CD8-positive, alpha-beta memory T cell (primary cell): ENCODE results near the gene RASSF7. TPM values are rescaled to one million over a fixed set of nuclear protein-coding genes. Genes with fewer than 3 reads are reported as not detected.
A peak's percentile ranks its signal among the peaks of the same experiment; 100 is the strongest.

Experiments
- CTCF ChIA-PET: fragments of 350-600 bp; sonication (Branson Sonifier 250); formaldehyde crosslinking; loops from one replicate; lab custom pipeline; 2021; ENCODE audit warnings: antibody characterized with exemption; lab: Charles Lee
- POLR2A ChIA-PET: fragments of 350-600 bp; sonication (Branson Sonifier 250); formaldehyde crosslinking; loops from one replicate; lab custom pipeline; 2021; ENCODE audit warnings: antibody characterized with exemption; lab: Charles Lee
- DNase-seq, 5 donors: peaks; one replicate each; pipeline versions ENCODE4 v3.0.0 to v3.0.0-alpha.2; 2020 to 2022; ENCODE audit warnings: mixed read lengths in 1 of 5
- H3K27ac ChIP-seq: one replicate; pipeline ENCODE4 v1.7.0; 2013; ENCODE audit warnings: low read depth, mild to moderate bottlenecking, low read length, moderate library complexity
- H3K27me3 ChIP-seq: 2 replicates; pipeline ENCODE4 v1.7.0; 2013; ENCODE audit warnings: low read length, mild to moderate bottlenecking; ENCODE audit not compliant: insufficient read depth, poor library complexity, severe bottlenecking
- H3K36me3 ChIP-seq: 2 replicates; pipeline ENCODE4 v1.7.0; 2013; ENCODE audit warnings: mild to moderate bottlenecking, low read length, moderate library complexity; ENCODE audit not compliant: insufficient read depth
- H3K4me1 ChIP-seq: 2 replicates; pipeline ENCODE4 v1.7.0; 2013; ENCODE audit warnings: mild to moderate bottlenecking, low read length, moderate library complexity; ENCODE audit not compliant: insufficient read depth
- H3K4me3 ChIP-seq: 2 replicates; pipeline ENCODE4 v1.7.0; 2013; ENCODE audit warnings: mild to moderate bottlenecking, low read length
- H3K9me3 ChIP-seq: 2 replicates; pipeline ENCODE4 v1.7.0; 2013; ENCODE audit warnings: mild to moderate bottlenecking, low read length
- H3K27ac Mint-ChIP-seq, 8 donors: one replicate each; pipeline ENCODE4 v1.8.0; 2020 to 2021; ENCODE audit warnings: mixed read lengths in 8 of 8, mild to moderate bottlenecking in 6 of 8, inconsistent platforms in 3 of 8, moderate library complexity in 3 of 8
- H3K27me3 Mint-ChIP-seq, 2 donors: one replicate each; pipeline ENCODE4 v1.8.0; 2020 to 2021; ENCODE audit warnings: mixed read lengths in 2 of 2, mild to moderate bottlenecking in 1 of 2, moderate library complexity in 1 of 2
- H3K36me3 Mint-ChIP-seq, 3 donors: one replicate each; pipeline ENCODE4 v1.8.0; 2020 to 2021; ENCODE audit warnings: mixed read lengths in 3 of 3, inconsistent platforms in 1 of 3, mild to moderate bottlenecking in 1 of 3
- H3K4me1 Mint-ChIP-seq, 3 donors: one replicate each; pipeline ENCODE4 v1.8.0; 2020 to 2021; ENCODE audit warnings: mixed read lengths in 3 of 3, inconsistent platforms in 1 of 3, mild to moderate bottlenecking in 1 of 3
- H3K4me3 Mint-ChIP-seq, 7 donors: one replicate each; pipeline ENCODE4 v1.8.0; 2020 to 2021; ENCODE audit warnings: mixed read lengths in 7 of 7, mild to moderate bottlenecking in 6 of 7, moderate library complexity in 4 of 7, inconsistent platforms in 2 of 7
- H3K9me3 Mint-ChIP-seq, 5 donors: one replicate each; pipeline ENCODE4 v1.8.0; 2020 to 2022; ENCODE audit warnings: mixed read lengths in 5 of 5, mild to moderate bottlenecking in 3 of 5, moderate library complexity in 2 of 5, inconsistent platforms in 1 of 5
- polyA plus RNA-seq: library from polyadenylated mRNA; unstranded; fragments of 300-500 nt; fragmentation: Illumina TruSeq; gene quantifications from one replicate; pipeline ENCODE4 v1.2.3, GENCODE V29; 2021
- total RNA-seq, 2 experiments: library from RNA; stranded (reverse); gene quantifications; one replicate each; pipeline ENCODE4 v1.2.3, GENCODE V29; 2021

The RASSF7 gene
- total and polyA plus RNA-seq, 3 experiments from 2014 or later = 20.4 to 39.7 (median 20.7) TPM

GRCh38 chr11:574632-575312 is 14.0 kb downstream of the RASSF7 start:
- CTCF ChIA-PET = interaction anchor here (1.7 kb wide), 1 partner anchor 9 kb away, joined by 11 read pairs; no protein-coding TSS in a partner anchor
- peaks cover 7 to 8% of the 10 kb centered on the region in 2 donors for H3K27me3 Mint-ChIP-seq
- POLR2A ChIA-PET = interaction anchor here (0.9 to 1.9 kb wide), 5 partner anchors 10 to 235 kb away, joined by 3 to 11 read pairs (median 5); partner anchors contain the start of genes IRF7 and RPLP2

GRCh38 chr11:575313-575995 is 14.7 kb downstream of the RASSF7 start:
- Mint-ChIP-seq H3K4me1 (peaks cover 38 to 50% (median 46%) of the 10 kb centered on the region in 3 donors), H3K27me3 (peaks cover 7 to 8% of the 10 kb centered on the region in 2 donors), H3K27ac (peak overlapping the region in 7 of 8 donors; percentile 13 to 97 (median 75)), H3K9me3 (no peaks in the 10 kb centered on the region), H3K36me3 (peaks cover 0 to 13% (median 0%) of the 10 kb centered on the region in 3 donors), H3K4me3 (peak overlapping the region; percentile 81 to 99 (median 87))
- peak overlapping the region; percentile 55 for H3K4me3 ChIP-seq
- ChIA-PET POLR2A (interaction anchor here (0.8 to 1.9 kb wide), 19 partner anchors 8 to 368 kb away, joined by 3 to 16 read pairs (median 4); partner anchors contain the start of genes BET1L, DEAF1, HRAS and IRF7), CTCF (interaction anchor here (0.7 to 1.7 kb wide), 6 partner anchors 10 to 41 kb away, joined by 3 to 11 read pairs (median 3); partner anchors contain the start of genes HRAS and IRF7)
- H3K4me1 ChIP-seq = peaks cover 40% of the 10 kb centered on the region
- no peaks in the 10 kb centered on the region for H3K27me3 ChIP-seq
- peak overlapping the region; percentile 43 for H3K27ac ChIP-seq
- DNase-seq = no peak
- H3K9me3 ChIP-seq = no peaks in the 10 kb centered on the region
- H3K36me3 ChIP-seq = no peaks in the 10 kb centered on the region

More at GRCh38 chr11:574632-575312, 14.0 kb downstream of the RASSF7 start:
- Histone ChIP-seq H3K4me1 (peaks cover 34% of the 10 kb centered on the region), H3K27ac (peak overlapping the region; percentile 43), H3K36me3 (no peaks in the 10 kb centered on the region), H3K9me3 (no peaks in the 10 kb centered on the region), H3K4me3 (peak overlapping the region; percentile 55), H3K27me3 (no peaks in the 10 kb centered on the region)
- Mint-ChIP-seq H3K9me3 (no peaks in the 10 kb centered on the region), H3K27ac (peak overlapping the region in 7 of 8 donors; percentile 13 to 89 (median 65)), H3K36me3 (peaks cover 0 to 13% (median 0%) of the 10 kb centered on the region in 3 donors), H3K4me1 (peaks cover 36 to 47% (median 40%) of the 10 kb centered on the region in 3 donors), H3K4me3 (peak overlapping the region; percentile 66 to 91 (median 87))
- no peak for DNase-seq

GRCh38 chr11:575996-576768 is 15.4 kb downstream of the RASSF7 start, which contains the start of gene PHRF1:
PHRF1 (plus strand) TSS chr11:576470; CDS start chr11:581513, 5,043 bp downstream.
- Mint-ChIP-seq H3K4me3 (peak within 1 kb of the TSS; percentile 95 to 99 (median 97)), H3K9me3 (no peaks in the 10 kb centered on the region), H3K4me1 (peaks cover 40 to 56% (median 51%) of the 10 kb centered on the region in 3 donors), H3K27ac (peak within 1 kb of the TSS; percentile 95 to 99 (median 98)), H3K36me3 (peaks cover 0 to 15% (median 2%) of the 10 kb centered on the region in 3 donors), H3K27me3 (peaks cover 8% of the 10 kb centered on the region in 2 donors)
- DNase-seq = peak; percentile 91 to 97 (median 96)
- Histone ChIP-seq H3K4me3 (peak within 1 kb of the TSS; percentile 91), H3K27ac (peak within 1 kb of the TSS; percentile 81), H3K9me3 (no peaks in the 10 kb centered on the region), H3K4me1 (peaks cover 40% of the 10 kb centered on the region), H3K27me3 (no peaks in the 10 kb centered on the region), H3K36me3 (no peaks in the 10 kb centered on the region)
- ChIA-PET POLR2A (interaction anchor here (0.8 to 1.9 kb wide), 17 partner anchors 9 to 369 kb away, joined by 3 to 16 read pairs (median 4); partner anchors contain the start of genes BET1L, DEAF1, HRAS and IRF7), CTCF (interaction anchor here (0.7 to 1.7 kb wide), 6 partner anchors 11 to 40 kb away, joined by 3 to 11 read pairs (median 3); partner anchors contain the start of genes HRAS and IRF7)

- Histone ChIP-seq H3K9me3 (no peaks in the 10 kb centered on the region), H3K4me1 (peaks cover 40% of the 10 kb centered on the region), H3K27ac (peak overlapping the region; percentile 80), H3K36me3 (peaks cover 7% of the 10 kb centered on the region), H3K27me3 (no peaks in the 10 kb centered on the region), H3K4me3 (peak overlapping the region; percentile 81)
- Mint-ChIP-seq H3K27me3 (peaks cover 8% of the 10 kb centered on the region in 2 donors), H3K4me1 (peaks cover 47 to 63% (median 52%) of the 10 kb centered on the region in 3 donors), H3K36me3 (peaks cover 0 to 23% (median 2%) of the 10 kb centered on the region in 3 donors), H3K27ac (peak overlapping the region; percentile 61 to 95 (median 86)), H3K9me3 (no peaks in the 10 kb centered on the region), H3K4me3 (peak overlapping the region; percentile 83 to 93 (median 87))
- ChIA-PET POLR2A (interaction anchor here (1.3 to 1.4 kb wide), 2 partner anchors 41 to 370 kb away, joined by 7 to 16 read pairs; partner anchors contain the start of genes BET1L, HRAS, LRRC56 and RIC8A), CTCF (interaction anchor here (1.0 kb wide), 1 partner anchor 146 kb away, joined by 4 read pairs; no protein-coding TSS in a partner anchor)
- peak in 1 of 5 donors; percentile 27 for DNase-seq
Measured at GRCh38 chr11:576811-577610, 16.2 kb downstream of the RASSF7 start.

GRCh38 chr11:577611-577894 is 16.8 kb downstream of the RASSF7 start:
- DNase-seq = no peak
- Histone ChIP-seq H3K9me3 (no peaks in the 10 kb centered on the region), H3K27me3 (no peaks in the 10 kb centered on the region), H3K4me3 (peak overlapping the region; percentile 81), H3K4me1 (peaks cover 40% of the 10 kb centered on the region), H3K27ac (peak overlapping the region; percentile 80), H3K36me3 (peaks cover 10% of the 10 kb centered on the region)
- ChIA-PET POLR2A (no interaction called here), CTCF (interaction anchor here (1.0 kb wide), 1 partner anchor 145 kb away, joined by 4 read pairs; no protein-coding TSS in a partner anchor)
- H3K4me3 Mint-ChIP-seq = peak overlapping the region; percentile 83 to 93 (median 87)
- H3K36me3 Mint-ChIP-seq = peaks cover 0 to 27% (median 2%) of the 10 kb centered on the region in 3 donors
- no peaks in the 10 kb centered on the region for H3K9me3 Mint-ChIP-seq
- H3K27ac Mint-ChIP-seq = peak overlapping the region; percentile 61 to 95 (median 86)
- peaks cover 8% of the 10 kb centered on the region in 2 donors for H3K27me3 Mint-ChIP-seq
- H3K4me1 Mint-ChIP-seq = peaks cover 47 to 63% (median 52%) of the 10 kb centered on the region in 3 donors

- Histone ChIP-seq H3K27me3 (no peaks in the 10 kb centered on the region), H3K27ac (peak overlapping the region; percentile 80), H3K4me3 (peak overlapping the region; percentile 81), H3K36me3 (peaks cover 11% of the 10 kb centered on the region), H3K9me3 (no peaks in the 10 kb centered on the region), H3K4me1 (peaks cover 40% of the 10 kb centered on the region)
- Mint-ChIP-seq H3K27ac (peak overlapping the region in 6 of 8 donors; percentile 59 to 89 (median 85)), H3K27me3 (peaks cover 8% of the 10 kb centered on the region in 2 donors), H3K4me1 (peaks cover 47 to 63% (median 52%) of the 10 kb centered on the region in 3 donors), H3K9me3 (no peaks in the 10 kb centered on the region), H3K36me3 (peaks cover 0 to 33% (median 2%) of the 10 kb centered on the region in 3 donors), H3K4me3 (peak overlapping the region; percentile 72 to 93 (median 87))
- POLR2A ChIA-PET = no interaction called here
- DNase-seq = no peak
- CTCF ChIA-PET = interaction anchor here (0.7 to 1.0 kb wide), 2 partner anchors 24 to 148 kb away, joined by 3 read pairs; no protein-coding TSS in a partner anchor
Measured at GRCh38 chr11:578276-579035, 17.7 kb downstream of the RASSF7 start.
